Adrenal gland (tissue), 5 donors: ENCODE results near the gene NUAK1.

ENCODE experiments used
- POLR2A ChIP-seq, 2 donors: fragments of 450-650 bp; IDR thresholded peaks; one replicate each; pipeline ENCODE4 v1.6.1; 2017; ENCODE audit warnings: antibody characterized with exemption in 2 of 2, mild to moderate bottlenecking in 2 of 2, moderate library complexity in 1 of 2
- TF ChIP-seq, protein P1 (sequence below), 6 experiments: fragments of 450-650 bp in 4 of 6; fragments of 200-600 bp in 2 of 6; sonication (generic) in 1 of 6; IDR thresholded peaks; 1 replicate in 5 of 6; 2 replicates in 1 of 6; pipeline versions ENCODE4 v1.5.1 to v1.8.0; 2016 to 2021; ENCODE audit warnings: antibody characterized with exemption in 6 of 6, mild to moderate bottlenecking in 2 of 6, moderate library complexity in 1 of 6
- donor health status: DM: no; HTN: no; CAD: no.

DNA sequence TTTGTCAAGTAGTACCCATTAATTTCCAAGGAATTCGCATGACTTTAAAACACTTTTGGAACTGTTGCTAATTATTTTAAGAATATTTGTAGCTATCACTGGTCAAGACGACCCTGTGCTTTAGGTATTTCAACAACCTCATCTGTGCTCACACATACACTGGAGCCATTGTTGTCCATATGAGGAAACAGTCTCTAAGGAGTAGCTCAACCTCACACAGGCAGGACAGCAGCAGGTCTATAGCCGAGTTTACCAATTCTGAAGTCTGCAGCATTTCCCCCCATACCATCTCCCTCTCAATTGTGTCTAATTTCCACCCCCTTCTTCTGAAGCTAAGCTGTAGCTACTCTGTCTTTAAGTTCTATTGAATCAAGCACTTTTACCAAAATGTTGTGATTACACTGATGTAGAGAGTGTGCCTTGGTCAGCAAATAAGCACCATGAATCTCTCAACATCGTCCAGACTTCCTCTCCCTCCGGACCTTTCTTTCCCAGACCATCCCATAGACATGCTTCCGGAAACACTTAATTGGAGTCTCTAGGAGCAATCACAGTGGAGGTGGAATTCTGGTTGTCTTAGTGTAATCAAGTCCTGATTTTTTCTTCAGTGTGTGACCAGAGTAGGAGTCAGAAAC, 48.5 kb upstream of the NUAK1 start:
- no peak for TF ChIP-seq POLR2A (IDR thresholded peaks at IDR 0.05)
- TF ChIP-seq, protein P1, sequence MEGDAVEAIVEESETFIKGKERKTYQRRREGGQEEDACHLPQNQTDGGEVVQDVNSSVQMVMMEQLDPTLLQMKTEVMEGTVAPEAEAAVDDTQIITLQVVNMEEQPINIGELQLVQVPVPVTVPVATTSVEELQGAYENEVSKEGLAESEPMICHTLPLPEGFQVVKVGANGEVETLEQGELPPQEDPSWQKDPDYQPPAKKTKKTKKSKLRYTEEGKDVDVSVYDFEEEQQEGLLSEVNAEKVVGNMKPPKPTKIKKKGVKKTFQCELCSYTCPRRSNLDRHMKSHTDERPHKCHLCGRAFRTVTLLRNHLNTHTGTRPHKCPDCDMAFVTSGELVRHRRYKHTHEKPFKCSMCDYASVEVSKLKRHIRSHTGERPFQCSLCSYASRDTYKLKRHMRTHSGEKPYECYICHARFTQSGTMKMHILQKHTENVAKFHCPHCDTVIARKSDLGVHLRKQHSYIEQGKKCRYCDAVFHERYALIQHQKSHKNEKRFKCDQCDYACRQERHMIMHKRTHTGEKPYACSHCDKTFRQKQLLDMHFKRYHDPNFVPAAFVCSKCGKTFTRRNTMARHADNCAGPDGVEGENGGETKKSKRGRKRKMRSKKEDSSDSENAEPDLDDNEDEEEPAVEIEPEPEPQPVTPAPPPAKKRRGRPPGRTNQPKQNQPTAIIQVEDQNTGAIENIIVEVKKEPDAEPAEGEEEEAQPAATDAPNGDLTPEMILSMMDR (IDR thresholded peaks at IDR 0.05), result no peak
